HL-60 (cell line): ENCODE results near the gene NDUFS3.

Source experiments
- DNase-seq, 2 experiments: peaks; one replicate each; pipeline ENCODE4 v3.0.0-alpha.2; 2010 to 2020; ENCODE audit warnings: low read depth in 1 of 2, low spot score in 1 of 2
- H3K27ac ChIP-seq: fragments of 250-450 bp; sonication (Bioruptor Pico); replicated peaks from 2 replicates; pipeline ENCODE4 v1.5.1; 2020; ENCODE audit warnings: mild to moderate bottlenecking, moderate library complexity
- H3K27me3 ChIP-seq: fragments of 250-450 bp; sonication (Bioruptor Pico); 2 replicates; pipeline ENCODE4 v1.5.1; 2021; ENCODE audit warnings: mild to moderate bottlenecking, moderate library complexity; ENCODE audit not compliant: insufficient read depth, poor library complexity, severe bottlenecking
- H3K4me3 ChIP-seq: replicated peaks from 2 replicates; pipeline ENCODE4 v1.5.1; 2011; ENCODE audit warnings: mild to moderate bottlenecking, control low read depth, low read length; ENCODE audit not compliant: insufficient read depth
- GABPA ChIP-seq: IDR thresholded peaks from 2 replicates; pipeline ENCODE4 v1.6.1; 2012; ENCODE audit warnings: low read depth
- POLR2AphosphoS5 ChIP-seq: IDR thresholded peaks from 2 replicates; pipeline ENCODE4 v1.6.1; 2012; ENCODE audit warnings: low read depth
- SPI1 ChIP-seq: IDR thresholded peaks from 2 replicates; pipeline ENCODE4 v1.6.1; 2012; ENCODE audit warnings: low read depth, mild to moderate bottlenecking, borderline replicate concordance
- TF ChIP-seq, protein P1 (sequence below): IDR thresholded peaks from 2 replicates; pipeline ENCODE4 v1.6.1; 2012; ENCODE audit warnings: low read depth; ENCODE audit not compliant: insufficient replicate concordance
- TF ChIP-seq, protein P2 (sequence below): IDR thresholded peaks from one replicate; pipeline ENCODE4 v1.5.1; 2011; ENCODE audit warnings: low read length, control low read depth, inconsistent platforms; ENCODE audit not compliant: insufficient read depth

NDUFS3 gene

DNA sequence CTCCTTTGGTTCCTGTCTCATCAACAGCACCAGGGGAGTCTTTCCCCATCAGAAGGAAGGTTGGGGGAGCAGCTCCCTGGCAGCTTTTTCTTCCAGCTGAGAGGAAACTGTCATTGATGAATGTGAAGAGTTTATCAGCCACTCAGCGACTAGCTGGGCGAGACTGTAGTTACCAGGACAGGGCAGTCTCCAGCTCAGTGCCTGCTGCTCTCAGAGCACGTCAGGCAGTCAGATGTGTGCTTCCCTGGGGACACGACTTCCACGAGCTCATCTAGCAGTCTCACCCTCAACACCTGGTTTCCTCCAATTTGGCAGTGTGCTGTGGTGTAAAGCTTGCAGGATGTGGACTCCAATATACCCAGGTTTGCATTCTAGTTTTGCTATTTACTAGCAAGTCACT, 27.9 kb downstream of the NDUFS3 start:
- TF ChIP-seq POLR2AphosphoS5 = no peak
- TF ChIP-seq SPI1 = no peak
- no peak for TF ChIP-seq GABPA
- TF ChIP-seq, protein P1, sequence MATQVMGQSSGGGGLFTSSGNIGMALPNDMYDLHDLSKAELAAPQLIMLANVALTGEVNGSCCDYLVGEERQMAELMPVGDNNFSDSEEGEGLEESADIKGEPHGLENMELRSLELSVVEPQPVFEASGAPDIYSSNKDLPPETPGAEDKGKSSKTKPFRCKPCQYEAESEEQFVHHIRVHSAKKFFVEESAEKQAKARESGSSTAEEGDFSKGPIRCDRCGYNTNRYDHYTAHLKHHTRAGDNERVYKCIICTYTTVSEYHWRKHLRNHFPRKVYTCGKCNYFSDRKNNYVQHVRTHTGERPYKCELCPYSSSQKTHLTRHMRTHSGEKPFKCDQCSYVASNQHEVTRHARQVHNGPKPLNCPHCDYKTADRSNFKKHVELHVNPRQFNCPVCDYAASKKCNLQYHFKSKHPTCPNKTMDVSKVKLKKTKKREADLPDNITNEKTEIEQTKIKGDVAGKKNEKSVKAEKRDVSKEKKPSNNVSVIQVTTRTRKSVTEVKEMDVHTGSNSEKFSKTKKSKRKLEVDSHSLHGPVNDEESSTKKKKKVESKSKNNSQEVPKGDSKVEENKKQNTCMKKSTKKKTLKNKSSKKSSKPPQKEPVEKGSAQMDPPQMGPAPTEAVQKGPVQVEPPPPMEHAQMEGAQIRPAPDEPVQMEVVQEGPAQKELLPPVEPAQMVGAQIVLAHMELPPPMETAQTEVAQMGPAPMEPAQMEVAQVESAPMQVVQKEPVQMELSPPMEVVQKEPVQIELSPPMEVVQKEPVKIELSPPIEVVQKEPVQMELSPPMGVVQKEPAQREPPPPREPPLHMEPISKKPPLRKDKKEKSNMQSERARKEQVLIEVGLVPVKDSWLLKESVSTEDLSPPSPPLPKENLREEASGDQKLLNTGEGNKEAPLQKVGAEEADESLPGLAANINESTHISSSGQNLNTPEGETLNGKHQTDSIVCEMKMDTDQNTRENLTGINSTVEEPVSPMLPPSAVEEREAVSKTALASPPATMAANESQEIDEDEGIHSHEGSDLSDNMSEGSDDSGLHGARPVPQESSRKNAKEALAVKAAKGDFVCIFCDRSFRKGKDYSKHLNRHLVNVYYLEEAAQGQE = no peak
- TF ChIP-seq, protein P2, sequence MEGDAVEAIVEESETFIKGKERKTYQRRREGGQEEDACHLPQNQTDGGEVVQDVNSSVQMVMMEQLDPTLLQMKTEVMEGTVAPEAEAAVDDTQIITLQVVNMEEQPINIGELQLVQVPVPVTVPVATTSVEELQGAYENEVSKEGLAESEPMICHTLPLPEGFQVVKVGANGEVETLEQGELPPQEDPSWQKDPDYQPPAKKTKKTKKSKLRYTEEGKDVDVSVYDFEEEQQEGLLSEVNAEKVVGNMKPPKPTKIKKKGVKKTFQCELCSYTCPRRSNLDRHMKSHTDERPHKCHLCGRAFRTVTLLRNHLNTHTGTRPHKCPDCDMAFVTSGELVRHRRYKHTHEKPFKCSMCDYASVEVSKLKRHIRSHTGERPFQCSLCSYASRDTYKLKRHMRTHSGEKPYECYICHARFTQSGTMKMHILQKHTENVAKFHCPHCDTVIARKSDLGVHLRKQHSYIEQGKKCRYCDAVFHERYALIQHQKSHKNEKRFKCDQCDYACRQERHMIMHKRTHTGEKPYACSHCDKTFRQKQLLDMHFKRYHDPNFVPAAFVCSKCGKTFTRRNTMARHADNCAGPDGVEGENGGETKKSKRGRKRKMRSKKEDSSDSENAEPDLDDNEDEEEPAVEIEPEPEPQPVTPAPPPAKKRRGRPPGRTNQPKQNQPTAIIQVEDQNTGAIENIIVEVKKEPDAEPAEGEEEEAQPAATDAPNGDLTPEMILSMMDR = no peak
- Histone ChIP-seq H3K27ac (no peak overlapping the region), H3K27me3 (no peaks in the 10 kb centered on the region), H3K4me3 (no peak overlapping the region)
- DNase-seq = no peak

DNA sequence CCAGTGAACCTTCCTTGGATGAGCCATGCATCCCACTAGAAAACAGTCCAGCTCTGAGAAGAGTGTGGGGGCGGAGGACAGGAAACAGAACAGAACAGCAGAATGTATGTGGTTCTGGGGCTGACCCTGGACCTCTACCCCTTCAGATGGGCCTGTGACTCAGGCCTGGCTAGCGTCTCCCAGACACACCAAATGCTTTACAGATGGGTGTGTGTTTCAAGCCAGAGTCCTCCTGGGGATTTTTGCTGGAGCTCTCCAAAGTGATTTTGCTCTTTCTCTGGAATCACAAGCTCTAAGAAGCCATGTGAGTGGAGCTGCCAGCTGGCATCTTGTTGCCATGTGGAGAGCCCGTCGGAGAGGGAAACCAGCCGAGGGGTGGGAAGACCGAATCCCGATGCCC, 28.5 kb downstream of the NDUFS3 start:
- Histone ChIP-seq H3K27me3 (no peaks in the 10 kb centered on the region), H3K4me3 (no peak overlapping the region), H3K27ac (no peak overlapping the region)
- TF ChIP-seq GABPA = no peak
- TF ChIP-seq, protein P1 = no peak
- TF ChIP-seq, protein P2 = no peak
- no peak for TF ChIP-seq POLR2AphosphoS5
- DNase-seq = no peak

DNA sequence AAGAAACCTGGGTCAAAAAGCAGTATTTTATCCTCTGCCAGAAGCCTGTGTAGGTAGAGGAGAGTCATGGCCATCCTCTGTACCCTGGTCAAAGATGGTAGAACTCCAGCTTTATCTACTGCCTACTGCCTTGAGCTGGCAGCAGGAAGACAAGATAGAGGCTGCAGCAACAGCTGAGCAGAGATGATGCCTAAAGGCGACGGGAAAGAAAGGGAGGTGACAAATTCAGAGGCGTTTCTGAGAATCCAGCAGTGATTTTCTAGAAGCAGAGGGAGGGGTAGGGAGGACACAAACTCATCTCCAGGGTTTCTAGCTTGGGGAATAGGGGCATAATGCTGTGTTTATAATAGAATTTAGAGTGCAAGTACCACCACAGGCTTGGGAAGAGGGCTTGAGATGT, 30.8 kb downstream of the NDUFS3 start:
- Histone ChIP-seq H3K27ac (no peak overlapping the region), H3K27me3 (no peaks in the 10 kb centered on the region), H3K4me3 (no peak overlapping the region)
- TF ChIP-seq, protein P2 = no peak
- TF ChIP-seq GABPA = no peak
- no peak for TF ChIP-seq SPI1
- DNase-seq = no peak

DNA sequence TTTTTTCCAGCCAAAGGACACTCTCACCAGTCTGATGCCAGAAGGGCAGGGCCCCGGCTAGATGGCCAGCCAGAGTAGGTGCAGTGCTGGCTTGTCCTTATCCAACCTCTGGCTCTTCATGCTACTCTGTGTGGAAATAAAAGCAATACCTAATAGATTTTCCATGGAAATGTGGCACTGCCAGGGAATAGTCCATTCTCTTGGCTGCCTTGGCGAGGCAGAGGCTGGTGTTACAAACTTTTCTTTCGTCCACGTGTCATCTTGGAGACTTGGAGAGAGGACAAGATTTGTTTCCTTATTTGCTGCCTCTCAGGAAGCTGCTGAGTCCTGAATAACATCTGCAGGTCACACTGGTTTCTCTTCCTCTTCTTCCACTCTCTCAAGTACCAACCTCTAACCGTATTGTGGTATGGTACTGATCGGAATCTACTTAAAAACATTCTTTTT, 32.5 kb downstream of the NDUFS3 start:
- TF ChIP-seq SPI1 = peak; percentile 48; the same call in 1 of the 2 replicates
- TF ChIP-seq, protein P2 = no peak
- H3K27me3 ChIP-seq = no peaks in the 10 kb centered on the region
- peak; percentile 29 to 52 for DNase-seq
- no peak overlapping the region for H3K27ac ChIP-seq
- H3K4me3 ChIP-seq = no peak overlapping the region
